Panc1 (cell line): ENCODE results near the gene KRT82.

Source experiments
- POLR2AphosphoS5 ChIP-seq: IDR thresholded peaks from 2 replicates; pipeline ENCODE4 v1.6.1; 2012; ENCODE audit warnings: mild to moderate bottlenecking, low read depth, low read length, moderate library complexity
- SIN3A ChIP-seq: IDR thresholded peaks from 2 replicates; pipeline ENCODE4 v1.6.1; 2012; ENCODE audit warnings: low read depth, mild to moderate bottlenecking, low read length, moderate library complexity, borderline replicate concordance; ENCODE audit not compliant: insufficient read depth
- TCF7L2 ChIP-seq: IDR thresholded peaks from 2 replicates; pipeline ENCODE4 v1.6.1; 2011; ENCODE audit warnings: mild to moderate bottlenecking, low read depth, low read length, inconsistent platforms
- TF ChIP-seq, protein P1 (sequence below): fragments of 450-650 bp; IDR thresholded peaks from 2 replicates; pipeline ENCODE4 v1.5.1; 2017; ENCODE audit warnings: mild to moderate bottlenecking
- TF ChIP-seq, protein P2 (sequence below), 2 experiments: IDR thresholded peaks; 2 replicates each; pipeline ENCODE4 v1.6.1; 2011 to 2012; ENCODE audit warnings: low read depth in 2 of 2, control low read depth in 1 of 2, low read length in 1 of 2, mild to moderate bottlenecking in 1 of 2, moderate library complexity in 1 of 2; ENCODE audit not compliant: insufficient read depth in 1 of 2

DNA sequence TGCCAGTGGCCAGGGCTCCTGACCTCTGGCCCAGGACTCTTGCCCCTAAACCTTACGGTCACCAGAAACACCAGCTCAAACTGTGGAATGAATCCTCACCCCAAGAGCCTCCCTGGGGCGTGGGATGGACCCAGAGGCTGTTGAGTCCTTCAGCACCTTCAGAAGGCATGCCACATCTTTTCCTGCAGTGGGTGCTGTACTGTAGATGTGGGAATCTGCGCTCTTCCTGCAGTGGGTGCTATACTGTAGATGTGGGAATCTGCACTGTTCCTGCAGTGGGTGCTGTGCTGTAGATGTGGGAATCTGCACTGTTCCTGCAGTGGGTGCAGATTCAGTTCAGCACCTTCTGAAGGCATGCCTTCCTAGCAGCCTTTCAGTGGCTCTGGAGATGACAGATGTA, 1.2 kb downstream of the KRT82 start:
- TF ChIP-seq TCF7L2 (no peak), SIN3A (no peak), POLR2AphosphoS5 (no peak)
- TF ChIP-seq, protein P1, sequence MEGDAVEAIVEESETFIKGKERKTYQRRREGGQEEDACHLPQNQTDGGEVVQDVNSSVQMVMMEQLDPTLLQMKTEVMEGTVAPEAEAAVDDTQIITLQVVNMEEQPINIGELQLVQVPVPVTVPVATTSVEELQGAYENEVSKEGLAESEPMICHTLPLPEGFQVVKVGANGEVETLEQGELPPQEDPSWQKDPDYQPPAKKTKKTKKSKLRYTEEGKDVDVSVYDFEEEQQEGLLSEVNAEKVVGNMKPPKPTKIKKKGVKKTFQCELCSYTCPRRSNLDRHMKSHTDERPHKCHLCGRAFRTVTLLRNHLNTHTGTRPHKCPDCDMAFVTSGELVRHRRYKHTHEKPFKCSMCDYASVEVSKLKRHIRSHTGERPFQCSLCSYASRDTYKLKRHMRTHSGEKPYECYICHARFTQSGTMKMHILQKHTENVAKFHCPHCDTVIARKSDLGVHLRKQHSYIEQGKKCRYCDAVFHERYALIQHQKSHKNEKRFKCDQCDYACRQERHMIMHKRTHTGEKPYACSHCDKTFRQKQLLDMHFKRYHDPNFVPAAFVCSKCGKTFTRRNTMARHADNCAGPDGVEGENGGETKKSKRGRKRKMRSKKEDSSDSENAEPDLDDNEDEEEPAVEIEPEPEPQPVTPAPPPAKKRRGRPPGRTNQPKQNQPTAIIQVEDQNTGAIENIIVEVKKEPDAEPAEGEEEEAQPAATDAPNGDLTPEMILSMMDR = no peak
- TF ChIP-seq, protein P2, sequence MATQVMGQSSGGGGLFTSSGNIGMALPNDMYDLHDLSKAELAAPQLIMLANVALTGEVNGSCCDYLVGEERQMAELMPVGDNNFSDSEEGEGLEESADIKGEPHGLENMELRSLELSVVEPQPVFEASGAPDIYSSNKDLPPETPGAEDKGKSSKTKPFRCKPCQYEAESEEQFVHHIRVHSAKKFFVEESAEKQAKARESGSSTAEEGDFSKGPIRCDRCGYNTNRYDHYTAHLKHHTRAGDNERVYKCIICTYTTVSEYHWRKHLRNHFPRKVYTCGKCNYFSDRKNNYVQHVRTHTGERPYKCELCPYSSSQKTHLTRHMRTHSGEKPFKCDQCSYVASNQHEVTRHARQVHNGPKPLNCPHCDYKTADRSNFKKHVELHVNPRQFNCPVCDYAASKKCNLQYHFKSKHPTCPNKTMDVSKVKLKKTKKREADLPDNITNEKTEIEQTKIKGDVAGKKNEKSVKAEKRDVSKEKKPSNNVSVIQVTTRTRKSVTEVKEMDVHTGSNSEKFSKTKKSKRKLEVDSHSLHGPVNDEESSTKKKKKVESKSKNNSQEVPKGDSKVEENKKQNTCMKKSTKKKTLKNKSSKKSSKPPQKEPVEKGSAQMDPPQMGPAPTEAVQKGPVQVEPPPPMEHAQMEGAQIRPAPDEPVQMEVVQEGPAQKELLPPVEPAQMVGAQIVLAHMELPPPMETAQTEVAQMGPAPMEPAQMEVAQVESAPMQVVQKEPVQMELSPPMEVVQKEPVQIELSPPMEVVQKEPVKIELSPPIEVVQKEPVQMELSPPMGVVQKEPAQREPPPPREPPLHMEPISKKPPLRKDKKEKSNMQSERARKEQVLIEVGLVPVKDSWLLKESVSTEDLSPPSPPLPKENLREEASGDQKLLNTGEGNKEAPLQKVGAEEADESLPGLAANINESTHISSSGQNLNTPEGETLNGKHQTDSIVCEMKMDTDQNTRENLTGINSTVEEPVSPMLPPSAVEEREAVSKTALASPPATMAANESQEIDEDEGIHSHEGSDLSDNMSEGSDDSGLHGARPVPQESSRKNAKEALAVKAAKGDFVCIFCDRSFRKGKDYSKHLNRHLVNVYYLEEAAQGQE (IDR thresholded peaks at IDR 0.05; ENCODE audit: insufficient read depth in 1 of 2, low read depth in 2 of 2, low read length in 1 of 2) = no peak
